ENCODE results near the gene LAMTOR2.

DNA sequence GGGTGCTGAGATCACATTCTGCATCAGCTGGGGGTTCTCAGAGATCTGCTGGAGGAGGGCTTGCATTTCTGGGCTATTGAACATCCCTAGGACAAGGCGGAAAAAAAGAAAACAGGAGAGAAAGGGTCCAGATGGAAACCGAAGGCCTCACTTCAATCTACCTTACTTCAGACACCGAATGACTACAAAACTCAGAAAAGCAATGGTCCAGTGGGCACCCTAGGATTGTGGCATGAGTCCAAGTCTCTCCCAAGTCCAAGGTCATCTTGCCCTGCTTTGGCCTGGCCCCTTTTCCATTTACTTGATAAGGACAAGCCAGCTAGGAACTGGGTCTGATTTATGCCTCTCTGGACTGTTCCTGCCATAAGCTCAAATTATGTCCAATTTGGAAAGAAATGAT, 11.8 kb upstream of the LAMTOR2 start:
- TF ChIP-seq, protein P1, sequence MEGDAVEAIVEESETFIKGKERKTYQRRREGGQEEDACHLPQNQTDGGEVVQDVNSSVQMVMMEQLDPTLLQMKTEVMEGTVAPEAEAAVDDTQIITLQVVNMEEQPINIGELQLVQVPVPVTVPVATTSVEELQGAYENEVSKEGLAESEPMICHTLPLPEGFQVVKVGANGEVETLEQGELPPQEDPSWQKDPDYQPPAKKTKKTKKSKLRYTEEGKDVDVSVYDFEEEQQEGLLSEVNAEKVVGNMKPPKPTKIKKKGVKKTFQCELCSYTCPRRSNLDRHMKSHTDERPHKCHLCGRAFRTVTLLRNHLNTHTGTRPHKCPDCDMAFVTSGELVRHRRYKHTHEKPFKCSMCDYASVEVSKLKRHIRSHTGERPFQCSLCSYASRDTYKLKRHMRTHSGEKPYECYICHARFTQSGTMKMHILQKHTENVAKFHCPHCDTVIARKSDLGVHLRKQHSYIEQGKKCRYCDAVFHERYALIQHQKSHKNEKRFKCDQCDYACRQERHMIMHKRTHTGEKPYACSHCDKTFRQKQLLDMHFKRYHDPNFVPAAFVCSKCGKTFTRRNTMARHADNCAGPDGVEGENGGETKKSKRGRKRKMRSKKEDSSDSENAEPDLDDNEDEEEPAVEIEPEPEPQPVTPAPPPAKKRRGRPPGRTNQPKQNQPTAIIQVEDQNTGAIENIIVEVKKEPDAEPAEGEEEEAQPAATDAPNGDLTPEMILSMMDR (IDR thresholded peaks at IDR 0.05) = no peak
- no peak for TF ChIP-seq SIN3A (IDR thresholded peaks at IDR 0.05; ENCODE audit: borderline replicate concordance, insufficient read depth, low read depth, low read length)
- no peak for TF ChIP-seq POLR2AphosphoS5 (IDR thresholded peaks at IDR 0.05; ENCODE audit: low read depth, low read length)
- TF ChIP-seq, protein P2, sequence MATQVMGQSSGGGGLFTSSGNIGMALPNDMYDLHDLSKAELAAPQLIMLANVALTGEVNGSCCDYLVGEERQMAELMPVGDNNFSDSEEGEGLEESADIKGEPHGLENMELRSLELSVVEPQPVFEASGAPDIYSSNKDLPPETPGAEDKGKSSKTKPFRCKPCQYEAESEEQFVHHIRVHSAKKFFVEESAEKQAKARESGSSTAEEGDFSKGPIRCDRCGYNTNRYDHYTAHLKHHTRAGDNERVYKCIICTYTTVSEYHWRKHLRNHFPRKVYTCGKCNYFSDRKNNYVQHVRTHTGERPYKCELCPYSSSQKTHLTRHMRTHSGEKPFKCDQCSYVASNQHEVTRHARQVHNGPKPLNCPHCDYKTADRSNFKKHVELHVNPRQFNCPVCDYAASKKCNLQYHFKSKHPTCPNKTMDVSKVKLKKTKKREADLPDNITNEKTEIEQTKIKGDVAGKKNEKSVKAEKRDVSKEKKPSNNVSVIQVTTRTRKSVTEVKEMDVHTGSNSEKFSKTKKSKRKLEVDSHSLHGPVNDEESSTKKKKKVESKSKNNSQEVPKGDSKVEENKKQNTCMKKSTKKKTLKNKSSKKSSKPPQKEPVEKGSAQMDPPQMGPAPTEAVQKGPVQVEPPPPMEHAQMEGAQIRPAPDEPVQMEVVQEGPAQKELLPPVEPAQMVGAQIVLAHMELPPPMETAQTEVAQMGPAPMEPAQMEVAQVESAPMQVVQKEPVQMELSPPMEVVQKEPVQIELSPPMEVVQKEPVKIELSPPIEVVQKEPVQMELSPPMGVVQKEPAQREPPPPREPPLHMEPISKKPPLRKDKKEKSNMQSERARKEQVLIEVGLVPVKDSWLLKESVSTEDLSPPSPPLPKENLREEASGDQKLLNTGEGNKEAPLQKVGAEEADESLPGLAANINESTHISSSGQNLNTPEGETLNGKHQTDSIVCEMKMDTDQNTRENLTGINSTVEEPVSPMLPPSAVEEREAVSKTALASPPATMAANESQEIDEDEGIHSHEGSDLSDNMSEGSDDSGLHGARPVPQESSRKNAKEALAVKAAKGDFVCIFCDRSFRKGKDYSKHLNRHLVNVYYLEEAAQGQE (IDR thresholded peaks at IDR 0.05; ENCODE audit: insufficient read depth in 1 of 2, low read depth in 2 of 2, low read length in 1 of 2) = no peak
- no peak for TF ChIP-seq TCF7L2 (IDR thresholded peaks at IDR 0.05; ENCODE audit: low read depth, low read length)
